Activated CD4-positive, alpha-beta memory T cell treated with anti-CD3 and anti-CD28 coated beads, Interleukin-2, amount 10 ng/mL, durations not matched to agents 7 days and 5 days (primary cell): ENCODE measurements around the gene TRIM27. TPM values are rescaled to one million over a fixed set of nuclear protein-coding genes. Genes with fewer than 3 reads are reported as not detected.
"Not testable (repeated sequence)": the region's sequence is repeated elsewhere in the genome, so short reads cannot be mapped to it uniquely, and the experiment has no call there.

Experiments used
- CTCF ChIA-PET: fragments of 350-600 bp; sonication (Branson Sonifier 250); formaldehyde crosslinking; loops from one replicate; lab custom pipeline; 2021; ENCODE audit warnings: antibody characterized with exemption, inconsistent platforms; lab: Charles Lee
- POLR2A ChIA-PET: fragments of 350-600 bp; sonication (Branson Sonifier 250); formaldehyde crosslinking; loops from one replicate; lab custom pipeline; 2021; ENCODE audit warnings: antibody characterized with exemption; lab: Charles Lee
- DNase-seq: peaks from one replicate; pipeline ENCODE4 v3.0.0-alpha.2; 2020
- H3K27ac Mint-ChIP-seq: one replicate; pipeline ENCODE4 v1.8.0; 2021; ENCODE audit warnings: mild to moderate bottlenecking, mixed read lengths
- H3K27me3 Mint-ChIP-seq: one replicate; pipeline ENCODE4 v1.8.0; 2021; ENCODE audit warnings: mixed read lengths
- H3K36me3 Mint-ChIP-seq: one replicate; pipeline ENCODE4 v1.8.0; 2021; ENCODE audit warnings: low read depth, mixed read lengths
- H3K4me1 Mint-ChIP-seq: one replicate; pipeline ENCODE4 v1.8.0; 2021; ENCODE audit warnings: mixed read lengths
- H3K4me3 Mint-ChIP-seq: one replicate; pipeline ENCODE4 v1.8.0; 2021; ENCODE audit warnings: mild to moderate bottlenecking, mixed read lengths
- H3K9me3 Mint-ChIP-seq: one replicate; pipeline ENCODE4 v1.8.0; 2021; ENCODE audit warnings: mixed read lengths
- total RNA-seq, 2 experiments: library from RNA; stranded (reverse); gene quantifications; one replicate each; pipeline ENCODE4 v1.2.3, GENCODE V29; 2021

TRIM27 gene
- total RNA-seq, 2 experiments from 2014 or later, result 56.8 to 58.0 TPM

DNA sequence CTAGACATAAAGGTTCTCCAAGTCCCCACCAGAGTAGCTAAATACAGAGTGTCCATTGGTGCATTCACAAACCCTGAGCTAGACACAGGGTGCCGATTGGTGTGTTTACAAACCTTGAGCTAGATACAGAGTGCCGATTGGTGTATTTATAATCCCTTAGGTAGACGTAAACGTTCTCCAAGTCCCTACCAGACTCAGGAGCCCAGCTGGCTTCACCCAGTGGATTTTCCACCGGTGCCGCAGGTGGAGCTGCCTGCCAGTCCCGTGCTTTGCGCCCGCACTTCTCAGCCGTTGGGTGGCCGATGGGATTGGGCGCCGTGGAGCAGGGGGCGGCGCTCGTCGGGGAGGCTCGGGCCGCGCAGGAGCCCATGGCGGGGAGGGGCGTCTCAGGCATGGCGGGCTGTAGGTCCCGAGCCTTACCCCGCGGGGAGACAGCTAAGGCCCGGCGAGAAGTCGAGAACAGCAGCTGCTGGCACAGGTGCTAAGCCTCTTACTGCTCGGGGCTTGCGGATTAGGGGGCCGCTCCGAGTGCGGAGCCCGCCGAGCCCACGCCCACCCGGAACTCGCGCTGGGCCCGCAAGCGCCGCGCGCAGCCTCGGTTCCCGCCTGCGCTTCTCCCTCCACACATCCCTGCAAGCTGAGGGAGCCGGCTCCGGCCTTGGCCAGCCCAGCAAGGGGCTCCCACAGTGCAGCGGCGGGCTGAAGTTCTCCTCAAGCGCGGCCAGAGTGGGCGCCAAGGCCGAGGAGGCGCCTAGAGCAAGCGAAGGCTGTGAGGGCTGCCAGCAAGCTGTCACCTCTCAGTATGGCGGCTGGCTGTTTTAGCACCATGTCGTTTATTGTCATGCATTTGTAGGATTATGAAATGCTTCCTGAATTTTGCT lies 57.3 kb downstream of the TRIM27 start:
- DNase-seq, result peak; percentile 78
- Mint-ChIP-seq H3K4me3 (peak overlapping the region; percentile 79), H3K27ac (peak overlapping the region; percentile 89), H3K4me1 (peaks cover 46% of the 10 kb centered on the region), H3K36me3 (peaks cover 19% of the 10 kb centered on the region)
- ChIA-PET POLR2A (interaction anchor here (0.9 to 6.7 kb wide), 16 partner anchors 10 to 1734 kb away, joined by 3 to 125 read pairs (median 9); partner anchors contain the start of gene TRIM27), CTCF (interaction anchor here (1.0 to 3.2 kb wide), 8 partner anchors 25 to 1689 kb away, joined by 3 to 34 read pairs (median 3); partner anchors contain the start of gene TRIM27)
- not testable (repeated sequence) for H3K27me3 Mint-ChIP-seq, H3K9me3 Mint-ChIP-seq

GRCh38 chr6:28865401-28866204 lies 58.2 kb downstream of the TRIM27 start:
- Mint-ChIP-seq H3K4me1 (peaks cover 46% of the 10 kb centered on the region), H3K27me3 (peaks cover 9% of the 10 kb centered on the region), H3K4me3 (peak overlapping the region; percentile 79), H3K36me3 (peaks cover 19% of the 10 kb centered on the region), H3K27ac (peak overlapping the region; percentile 89), H3K9me3 (peaks cover 9% of the 10 kb centered on the region)
- ChIA-PET POLR2A (interaction anchor here (1.1 to 6.7 kb wide), 18 partner anchors 11 to 1733 kb away, joined by 3 to 125 read pairs (median 7); partner anchors contain the start of gene TRIM27), CTCF (interaction anchor here (1.0 to 3.2 kb wide), 8 partner anchors 26 to 1688 kb away, joined by 3 to 34 read pairs (median 3); partner anchors contain the start of gene TRIM27)
- DNase-seq, result peak; percentile 68

- ChIA-PET CTCF (interaction anchor here (1.9 to 3.2 kb wide), 2 partner anchors 26 to 31 kb away, joined by 8 to 34 read pairs; no protein-coding TSS in a partner anchor), POLR2A (interaction anchor here (0.6 to 6.7 kb wide), 9 partner anchors 20 to 1050 kb away, joined by 3 to 125 read pairs (median 5); partner anchors contain the start of gene TRIM27)
- Mint-ChIP-seq H3K27ac (peak overlapping the region; percentile 76), H3K4me3 (peak overlapping the region; percentile 81), H3K9me3 (peaks cover 9% of the 10 kb centered on the region), H3K4me1 (peaks cover 46% of the 10 kb centered on the region), H3K36me3 (peaks cover 19% of the 10 kb centered on the region), H3K27me3 (peaks cover 12% of the 10 kb centered on the region)
- DNase-seq, result no peak
Observed at GRCh38 chr6:28864326-28864923, 59.4 kb downstream of the TRIM27 start.

DNA sequence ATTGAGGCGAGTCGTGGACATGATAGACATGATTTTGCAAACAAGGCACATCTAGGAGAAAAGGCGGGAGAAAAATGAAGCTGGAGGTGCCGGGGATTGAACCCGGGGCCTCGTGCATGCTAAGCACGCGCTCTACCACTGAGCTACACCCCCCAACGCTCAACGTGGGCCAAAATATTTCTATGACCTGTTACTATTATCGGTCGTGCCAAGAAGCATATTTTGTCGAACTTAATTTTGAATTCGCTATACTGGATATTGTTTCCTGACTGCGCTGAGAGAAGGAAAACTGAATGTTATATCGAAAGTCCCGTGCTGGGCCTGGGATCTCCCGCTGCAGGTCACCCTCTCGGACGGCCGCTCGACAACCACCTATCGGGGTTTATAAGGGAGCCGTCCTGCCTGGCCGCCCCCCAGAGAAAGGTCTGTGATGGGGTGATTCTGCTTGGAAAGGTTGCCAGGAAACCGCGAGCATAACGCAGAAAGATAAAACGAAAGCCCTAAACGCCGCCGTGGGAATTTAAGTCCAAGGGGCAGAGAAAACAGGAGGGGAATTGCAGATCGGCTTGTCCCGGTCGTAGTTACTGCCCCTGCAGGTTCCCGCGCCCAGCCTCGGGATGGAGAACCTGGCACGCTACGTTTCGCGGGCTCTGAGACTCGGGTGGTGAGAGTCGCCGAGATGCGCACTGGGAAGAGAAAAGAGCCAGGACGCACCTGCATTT lies 60.0 kb downstream of the TRIM27 start:
- ChIA-PET CTCF (interaction anchor here (0.6 to 3.2 kb wide), 10 partner anchors 12 to 1164 kb away, joined by 3 to 35 read pairs (median 4); partner anchors contain the start of gene TRIM27), POLR2A (interaction anchor here (0.7 to 6.7 kb wide), 10 partner anchors 21 to 152 kb away, joined by 3 to 125 read pairs (median 7); partner anchors contain the start of gene TRIM27)
- H3K36me3 Mint-ChIP-seq, result peaks cover 19% of the 10 kb centered on the region
- H3K27me3 Mint-ChIP-seq, result peaks cover 12% of the 10 kb centered on the region
- H3K9me3 Mint-ChIP-seq, result peaks cover 9% of the 10 kb centered on the region
- DNase-seq, result peak; percentile 85
- peaks cover 46% of the 10 kb centered on the region for H3K4me1 Mint-ChIP-seq
- H3K4me3 Mint-ChIP-seq, result peak overlapping the region; percentile 81
- peak overlapping the region; percentile 76 for H3K27ac Mint-ChIP-seq

DNA sequence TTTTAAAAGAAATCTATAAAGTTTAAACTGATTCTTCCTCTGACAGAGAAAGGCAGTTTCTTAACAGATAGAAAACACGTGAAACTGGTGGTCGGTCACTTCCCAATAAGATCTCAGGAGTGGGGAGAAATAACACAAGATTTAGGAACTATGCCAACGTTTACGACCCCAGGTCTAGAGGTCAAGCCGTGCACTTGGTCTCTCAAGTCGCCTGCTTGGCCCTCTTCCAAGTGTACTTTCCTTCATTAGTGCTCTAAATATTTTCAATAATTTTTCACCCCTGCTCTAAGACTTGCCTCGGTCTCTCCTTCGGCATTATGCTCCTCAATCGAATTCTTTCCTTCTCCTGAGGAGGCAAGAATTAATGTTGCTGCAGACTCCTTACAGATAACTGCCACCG lies 61.7 kb downstream of the TRIM27 start:
- H3K36me3 Mint-ChIP-seq, result peaks cover 19% of the 10 kb centered on the region
- no peak overlapping the region for H3K27ac Mint-ChIP-seq
- ChIA-PET POLR2A (interaction anchor here (1.8 to 6.4 kb wide), 2 partner anchors 23 to 61 kb away, joined by 4 to 80 read pairs; partner anchors contain the start of gene TRIM27), CTCF (interaction anchor here (1.0 to 2.1 kb wide), 4 partner anchors 10 to 154 kb away, joined by 3 to 35 read pairs (median 6); no protein-coding TSS in a partner anchor)
- H3K27me3 Mint-ChIP-seq, result peaks cover 16% of the 10 kb centered on the region
- no peak overlapping the region for H3K4me3 Mint-ChIP-seq
- DNase-seq, result no peak
- peaks cover 9% of the 10 kb centered on the region for H3K9me3 Mint-ChIP-seq
- H3K4me1 Mint-ChIP-seq, result peaks cover 38% of the 10 kb centered on the region

- Mint-ChIP-seq H3K27ac (no peak overlapping the region), H3K36me3 (peaks cover 19% of the 10 kb centered on the region), H3K4me1 (peaks cover 35% of the 10 kb centered on the region), H3K9me3 (peaks cover 9% of the 10 kb centered on the region), H3K4me3 (no peak overlapping the region), H3K27me3 (peaks cover 17% of the 10 kb centered on the region)
- ChIA-PET CTCF (no interaction called here), POLR2A (no interaction called here)
- DNase-seq, result no peak
Observed at GRCh38 chr6:28861339-28861738, 62.4 kb downstream of the TRIM27 start.

GRCh38 chr6:28860581-28860980 lies 63.2 kb downstream of the TRIM27 start:
- ChIA-PET POLR2A (no interaction called here), CTCF (interaction anchor here (0.9 to 1.3 kb wide), 2 partner anchors 21 to 23 kb away, joined by 3 read pairs; no protein-coding TSS in a partner anchor)
- DNase-seq, result no peak
- H3K27me3 Mint-ChIP-seq, result peaks cover 18% of the 10 kb centered on the region
- no peak overlapping the region for H3K27ac Mint-ChIP-seq
- H3K9me3 Mint-ChIP-seq, result peaks cover 7% of the 10 kb centered on the region
- no peak overlapping the region for H3K4me3 Mint-ChIP-seq
- peaks cover 28% of the 10 kb centered on the region for H3K4me1 Mint-ChIP-seq
- H3K36me3 Mint-ChIP-seq, result peaks cover 16% of the 10 kb centered on the region

DNA sequence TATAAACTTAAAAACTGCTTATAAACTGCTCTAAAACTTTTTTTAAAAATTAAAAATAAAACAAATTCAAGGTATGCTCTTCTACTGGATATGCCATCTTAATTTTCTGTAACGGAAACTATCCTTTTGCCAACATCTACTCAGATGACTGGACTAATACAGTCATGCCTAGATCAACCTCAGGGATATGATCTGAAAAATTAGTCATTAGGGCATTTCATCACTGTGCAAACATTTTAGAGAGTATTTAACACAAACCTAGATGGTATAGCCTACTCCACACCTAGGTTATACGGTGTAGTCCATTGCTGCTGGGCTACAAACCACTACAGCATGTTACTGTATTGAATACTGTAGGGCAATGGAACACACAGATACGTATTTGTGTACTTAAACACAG lies 64.8 kb downstream of the TRIM27 start:
- CTCF ChIA-PET, result no interaction called here
- H3K4me1 Mint-ChIP-seq, result peaks cover 14% of the 10 kb centered on the region
- H3K9me3 Mint-ChIP-seq, result peaks cover 2% of the 10 kb centered on the region
- DNase-seq, result no peak
- H3K36me3 Mint-ChIP-seq, result peaks cover 7% of the 10 kb centered on the region
- H3K4me3 Mint-ChIP-seq, result no peak overlapping the region
- no peak overlapping the region for H3K27ac Mint-ChIP-seq
- peaks cover 18% of the 10 kb centered on the region for H3K27me3 Mint-ChIP-seq
- POLR2A ChIA-PET, result no interaction called here

GRCh38 chr6:28856620-28857005 lies 67.2 kb downstream of the TRIM27 start:
- Mint-ChIP-seq H3K4me3 (no peak overlapping the region), H3K36me3 (no peaks in the 10 kb centered on the region), H3K27ac (no peak overlapping the region), H3K27me3 (peaks cover 31% of the 10 kb centered on the region), H3K9me3 (peaks cover 2% of the 10 kb centered on the region), H3K4me1 (no peaks in the 10 kb centered on the region)
- DNase-seq, result no peak
- ChIA-PET POLR2A (no interaction called here), CTCF (no interaction called here)

DNA sequence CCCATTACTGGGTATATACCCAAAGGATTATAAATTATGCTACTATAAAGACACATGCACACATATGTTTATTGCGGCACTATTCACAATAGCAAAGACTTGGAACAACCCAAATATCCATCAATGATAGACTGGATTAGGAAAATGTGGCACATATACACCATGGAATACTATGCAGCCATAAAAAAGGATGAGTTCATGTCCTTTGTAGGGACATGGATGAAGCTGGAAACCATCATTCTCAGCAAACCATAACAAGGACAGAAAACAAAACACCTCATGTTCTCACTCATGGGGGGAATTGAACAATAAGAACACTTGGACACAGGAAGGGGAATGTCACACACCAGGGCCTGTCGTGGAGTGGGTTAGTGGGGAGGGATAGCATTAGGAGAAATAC lies 69.4 kb downstream of the TRIM27 start:
- H3K36me3 Mint-ChIP-seq, CTCF ChIA-PET, DNase-seq, H3K4me3 Mint-ChIP-seq, H3K4me1 Mint-ChIP-seq, H3K9me3 Mint-ChIP-seq, H3K27ac Mint-ChIP-seq, POLR2A ChIA-PET: not testable (repeated sequence)
- peaks cover 37% of the 10 kb centered on the region for H3K27me3 Mint-ChIP-seq
